ENCODE results near the gene PLAA. TPM values are rescaled to one million over a fixed set of nuclear protein-coding genes. Genes with fewer than 3 reads are reported as not detected.
"Not testable (repeated sequence)": the region's sequence is repeated elsewhere in the genome, so short reads cannot be mapped to it uniquely, and the experiment has no call there.

The PLAA gene
- total RNA-seq, 1 experiment from 2014 or later, result 52.7 TPM

GRCh38 chr9:26935847-26936246 lies 11.2 kb downstream of the PLAA start:
- DNase-seq (ENCODE audit: low read depth), result no peak

GRCh38 chr9:26928902-26929495 lies 18.0 kb downstream of the PLAA start:
- no peak for DNase-seq (ENCODE audit: low read depth)

DNA sequence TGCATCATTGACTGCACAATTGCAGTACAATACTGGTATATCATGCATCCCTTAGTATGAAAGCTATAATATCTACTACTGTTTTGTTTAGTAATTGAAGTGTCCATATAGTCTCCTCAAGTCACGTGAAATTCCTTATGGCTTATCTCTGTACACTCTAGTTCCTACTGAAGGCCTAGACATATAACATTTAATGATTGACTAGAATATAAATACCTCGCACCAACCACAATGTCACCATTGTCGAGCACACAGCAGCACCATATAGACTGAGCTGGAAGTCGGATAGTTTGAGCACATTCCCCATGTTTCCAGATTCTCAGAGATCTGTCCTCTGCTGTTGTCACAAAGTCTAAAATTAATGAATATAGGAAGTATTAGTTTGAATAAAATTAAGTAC lies 21.4 kb downstream of the PLAA start:
- no peak for DNase-seq (ENCODE audit: low read depth)

DNA sequence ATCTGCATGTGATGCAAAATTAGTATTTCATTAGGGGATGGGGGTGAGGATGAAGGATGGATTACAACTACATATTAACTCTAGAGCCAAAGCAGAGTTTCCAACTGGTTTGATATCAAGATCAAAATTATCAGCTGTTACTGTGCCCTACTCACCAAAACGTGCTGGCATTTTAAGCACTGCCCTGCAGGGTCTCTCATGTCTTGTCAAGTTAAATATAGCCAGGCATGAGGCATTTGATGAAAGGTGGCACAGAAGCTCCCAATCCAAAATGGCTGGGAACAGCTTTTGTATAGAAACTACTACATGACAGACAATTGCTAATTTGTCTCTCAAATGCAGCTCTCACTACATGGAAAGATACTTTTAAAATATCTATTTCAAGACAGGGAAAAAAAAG lies 27.3 kb downstream of the PLAA start:
- no peak for DNase-seq (ENCODE audit: low read depth)

- DNase-seq (ENCODE audit: low read depth), result no peak
Observed at GRCh38 chr9:26913138-26913668, 33.8 kb downstream of the PLAA start.

GRCh38 chr9:26904671-26905070 lies 42.4 kb downstream of the PLAA start:
- DNase-seq (ENCODE audit: low read depth), result no peak

DNA sequence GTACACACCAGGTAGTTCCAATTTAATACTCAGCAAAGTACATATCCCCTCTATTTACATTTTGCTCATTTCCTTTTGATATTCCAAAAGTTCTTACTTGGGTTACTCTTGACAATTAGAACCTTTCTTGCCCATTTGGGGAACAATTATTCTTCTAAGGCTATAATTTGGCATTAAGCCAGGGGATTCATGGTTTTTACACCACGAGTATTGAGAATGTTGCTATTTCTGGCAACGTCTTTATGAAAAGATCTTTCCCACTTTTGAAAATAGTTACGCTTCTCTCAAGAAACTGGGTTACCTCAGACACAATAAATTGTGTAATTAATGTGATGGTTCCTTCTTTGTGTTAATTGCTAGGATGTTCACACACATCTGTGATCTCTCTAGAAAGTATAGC lies 43.0 kb downstream of the PLAA start:
- no peak for DNase-seq (ENCODE audit: low read depth)

- DNase-seq (ENCODE audit: low read depth), result no peak
Observed at GRCh38 chr9:26893030-26893676, 53.9 kb downstream of the PLAA start.

GRCh38 chr9:26892251-26893029 lies 54.6 kb downstream of the PLAA start, which contains the start of gene CAAP1:
CAAP1 (minus strand) TSS chr9:26892802; CDS start chr9:26892715, 87 bp downstream.
- peak; percentile 94 for DNase-seq (ENCODE audit: low read depth)

GRCh38 chr9:26891726-26892125 lies 55.3 kb downstream of the PLAA start:
- no peak for DNase-seq (ENCODE audit: low read depth)

- peak; percentile 27 for DNase-seq (ENCODE audit: low read depth)
Observed at GRCh38 chr9:26888271-26888670, 58.8 kb downstream of the PLAA start.

DNA sequence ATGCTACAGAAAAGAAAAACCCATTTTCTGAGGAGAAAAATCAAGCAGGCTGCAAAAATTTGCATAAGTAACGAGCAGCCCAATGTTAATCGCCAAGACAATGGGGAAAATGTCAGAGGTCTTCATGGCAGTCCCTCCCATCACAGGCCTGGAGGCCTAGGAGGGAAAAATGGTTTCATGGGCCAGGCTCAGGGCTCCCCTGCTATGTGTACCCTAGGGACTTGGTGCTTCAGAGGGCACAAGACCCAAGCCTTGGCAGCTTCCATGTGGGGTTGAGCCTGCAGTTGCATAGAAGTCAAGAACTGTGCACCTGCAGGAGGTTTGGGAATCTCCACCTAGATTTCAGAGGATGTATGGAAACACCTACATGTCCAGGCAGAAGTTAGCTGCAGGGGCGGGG lies 64.9 kb downstream of the PLAA start:
- no peak for DNase-seq (ENCODE audit: low read depth)

GRCh38 chr9:26880262-26880661 lies 66.8 kb downstream of the PLAA start:
- DNase-seq (ENCODE audit: low read depth), result no peak

DNA sequence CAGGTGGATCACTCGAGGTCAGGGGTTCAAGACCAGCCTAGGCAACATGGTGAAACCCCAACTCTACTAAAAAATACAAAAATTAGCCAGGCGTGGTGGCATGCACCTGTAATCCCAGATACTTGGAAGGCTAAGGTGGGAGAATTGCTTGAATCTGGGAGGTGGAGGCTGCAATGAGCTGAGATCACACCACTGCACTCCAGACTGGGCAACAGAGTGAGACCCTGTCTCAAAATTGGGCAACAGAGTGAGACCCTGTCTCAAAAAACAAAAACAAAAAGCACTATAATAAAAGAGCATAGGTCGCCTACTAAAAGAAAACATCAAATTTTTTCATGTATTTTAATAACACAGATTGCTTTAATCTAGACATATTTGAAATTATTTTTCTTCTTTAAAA lies 71.9 kb downstream of the PLAA start:
- DNase-seq (ENCODE audit: low read depth), result not testable (repeated sequence)

GRCh38 chr9:26870292-26870691 lies 76.8 kb downstream of the PLAA start:
- no peak for DNase-seq (ENCODE audit: low read depth)

- DNase-seq (ENCODE audit: low read depth), result peak; percentile 21
Observed at GRCh38 chr9:26863074-26863473, 84.0 kb downstream of the PLAA start.

DNA sequence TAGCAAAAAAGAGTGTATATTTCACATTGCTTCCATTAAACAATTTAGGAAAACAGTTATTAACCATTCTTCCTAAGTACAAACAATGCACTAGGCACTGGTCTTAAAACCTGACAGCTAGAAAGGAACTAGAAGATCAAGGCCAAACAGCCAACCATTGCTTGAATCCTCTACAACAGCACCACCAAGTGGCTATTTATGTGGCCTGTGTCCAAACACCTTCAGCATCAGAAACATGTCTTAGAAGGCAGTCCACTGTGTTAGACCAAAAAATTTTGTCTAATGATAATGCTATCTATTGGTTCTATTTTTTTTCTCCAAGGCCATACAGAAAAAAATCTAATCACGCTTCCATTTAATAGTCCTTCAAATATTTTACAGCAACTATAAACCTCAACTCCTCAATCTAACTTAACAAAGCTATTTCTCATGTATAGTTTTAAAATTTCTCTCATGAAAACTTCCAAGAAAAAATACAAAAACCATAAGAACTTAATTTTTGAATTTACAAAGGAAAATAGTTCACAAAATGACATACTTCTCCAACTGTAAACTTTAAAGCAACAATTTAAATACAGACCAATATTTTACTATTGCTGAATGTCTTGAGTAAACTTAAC lies 90.5 kb downstream of the PLAA start:
- peak; percentile 69 for DNase-seq (ENCODE audit: low read depth)

Other genes with a start within 250 kb of the PLAA start
- 19.5 and 32.7 TPM in 2 replicates for gene CAAP1, start 54.4 kb downstream of the PLAA start, total RNA-seq (2014; rRNA removed; shearing (Covaris generic))
- gene IFT74, start 9.2 kb upstream of the PLAA start, total RNA-seq (2014; rRNA removed; shearing (Covaris generic)), result 17.1 and 17.5 TPM in 2 replicates
- gene LRRC19, start 58.4 kb upstream of the PLAA start, total RNA-seq (2014; rRNA removed; shearing (Covaris generic)), result not detected in 2 replicates
- gene TEK, start 162.0 kb upstream of the PLAA start, total RNA-seq (2014; rRNA removed; shearing (Covaris generic)), result 0.96 and 2.0 TPM in 2 replicates